COLO668 (cell line): Measurements from ENCODE around the gene RPL13.
"Not testable (repeated sequence)": the region's sequence is repeated elsewhere in the genome, so short reads cannot be mapped to it uniquely, and the experiment has no call there.

Source experiments
- DNase-seq: peaks from one replicate; lab custom pipeline; 2025; ENCODE audit not compliant: unreplicated experiment; lab: John Stamatoyannopoulos, UW

The RPL13 gene

DNA sequence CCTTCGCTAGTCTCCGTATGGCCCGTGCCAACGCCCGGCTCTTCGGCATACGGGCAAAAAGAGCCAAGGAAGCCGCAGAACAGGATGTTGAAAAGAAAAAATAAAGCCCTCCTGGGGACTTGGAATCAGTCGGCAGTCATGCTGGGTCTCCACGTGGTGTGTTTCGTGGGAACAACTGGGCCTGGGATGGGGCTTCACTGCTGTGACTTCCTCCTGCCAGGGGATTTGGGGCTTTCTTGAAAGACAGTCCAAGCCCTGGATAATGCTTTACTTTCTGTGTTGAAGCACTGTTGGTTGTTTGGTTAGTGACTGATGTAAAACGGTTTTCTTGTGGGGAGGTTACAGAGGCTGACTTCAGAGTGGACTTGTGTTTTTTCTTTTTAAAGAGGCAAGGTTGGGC is 2.5 kb downstream of the RPL13 start:
- no peak for DNase-seq

DNA sequence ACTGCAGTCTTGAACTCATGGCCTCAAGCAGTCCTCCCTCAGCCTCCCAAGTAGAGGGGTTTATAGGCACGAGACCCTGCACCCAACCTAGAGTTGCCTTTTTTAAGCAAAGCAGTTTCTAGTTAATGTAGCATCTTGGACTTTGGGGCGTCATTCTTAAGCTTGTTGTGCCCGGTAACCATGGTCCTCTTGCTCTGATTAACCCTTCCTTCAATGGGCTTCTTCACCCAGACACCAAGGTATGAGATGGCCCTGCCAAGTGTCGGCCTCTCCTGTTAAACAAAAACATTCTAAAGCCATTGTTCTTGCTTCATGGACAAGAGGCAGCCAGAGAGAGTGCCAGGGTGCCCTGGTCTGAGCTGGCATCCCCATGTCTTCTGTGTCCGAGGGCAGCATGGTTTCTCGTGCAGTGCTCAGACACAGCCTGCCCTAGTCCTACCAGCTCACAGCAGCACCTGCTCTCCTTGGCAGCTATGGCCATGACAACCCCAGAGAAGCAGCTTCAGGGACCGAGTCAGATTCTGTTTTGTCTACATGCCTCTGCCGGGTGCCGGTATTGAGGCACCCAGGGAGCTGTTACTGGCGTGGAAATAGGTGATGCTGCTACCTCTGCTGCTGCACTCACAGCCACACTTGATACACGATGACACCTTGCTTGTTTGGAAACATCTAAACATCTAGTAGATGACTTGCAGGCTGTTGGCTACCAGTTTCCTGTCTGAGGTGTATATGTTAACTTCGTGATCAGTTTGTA is 3.3 kb downstream of the RPL13 start:
- no peak for DNase-seq

DNA sequence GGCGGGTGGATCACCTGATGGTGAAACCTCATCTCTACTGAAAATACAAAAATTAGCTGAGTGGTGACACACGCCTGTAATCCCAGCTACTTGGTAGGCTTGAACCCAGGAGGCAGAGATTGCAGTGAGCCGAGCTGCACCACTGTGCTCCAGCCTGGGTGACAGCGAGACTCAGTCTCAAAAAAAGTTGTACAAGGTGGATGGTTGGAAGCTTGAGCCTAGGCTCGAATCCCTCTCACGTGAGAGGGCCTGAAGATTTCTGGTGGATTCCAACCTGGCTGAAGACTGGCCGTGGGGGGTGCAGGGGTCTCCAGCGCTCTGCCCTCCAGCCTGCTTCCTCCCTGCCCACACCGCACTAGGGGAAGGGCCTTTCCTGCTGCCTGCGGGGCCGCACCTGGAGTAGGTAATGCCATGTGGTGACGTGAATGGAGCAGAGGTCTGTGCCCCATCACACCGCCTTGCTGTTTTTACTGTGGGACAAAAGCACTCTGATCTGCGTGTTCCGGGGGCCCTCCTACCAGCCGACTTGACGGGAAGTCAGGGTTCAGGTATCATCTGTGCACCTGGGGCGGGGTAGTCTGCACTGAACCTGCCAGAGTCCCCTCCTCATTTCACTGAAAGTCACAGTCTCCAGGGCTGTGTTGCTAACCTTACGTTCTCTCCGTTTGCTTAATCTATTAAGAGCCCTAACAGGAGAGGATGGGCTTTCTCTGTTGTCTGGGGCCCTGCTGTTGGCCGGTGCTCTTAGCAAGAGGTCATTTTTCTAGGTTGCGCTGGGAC is 4.2 kb downstream of the RPL13 start:
- no peak for DNase-seq

DNA sequence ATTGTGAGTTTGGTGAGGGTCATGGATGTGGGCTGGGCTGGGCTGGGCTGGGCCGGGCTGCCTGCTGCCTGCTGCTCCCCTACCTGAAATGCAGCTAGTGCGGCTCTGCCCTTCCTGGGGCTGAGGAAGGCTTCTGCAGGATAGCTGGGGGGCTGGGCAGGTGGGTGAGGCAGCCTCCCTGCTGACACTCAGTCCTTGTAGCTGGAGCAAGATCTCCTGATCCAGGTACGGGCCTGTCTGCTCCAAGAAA is 4.7 kb downstream of the RPL13 start:
- DNase-seq: no peak

DNA sequence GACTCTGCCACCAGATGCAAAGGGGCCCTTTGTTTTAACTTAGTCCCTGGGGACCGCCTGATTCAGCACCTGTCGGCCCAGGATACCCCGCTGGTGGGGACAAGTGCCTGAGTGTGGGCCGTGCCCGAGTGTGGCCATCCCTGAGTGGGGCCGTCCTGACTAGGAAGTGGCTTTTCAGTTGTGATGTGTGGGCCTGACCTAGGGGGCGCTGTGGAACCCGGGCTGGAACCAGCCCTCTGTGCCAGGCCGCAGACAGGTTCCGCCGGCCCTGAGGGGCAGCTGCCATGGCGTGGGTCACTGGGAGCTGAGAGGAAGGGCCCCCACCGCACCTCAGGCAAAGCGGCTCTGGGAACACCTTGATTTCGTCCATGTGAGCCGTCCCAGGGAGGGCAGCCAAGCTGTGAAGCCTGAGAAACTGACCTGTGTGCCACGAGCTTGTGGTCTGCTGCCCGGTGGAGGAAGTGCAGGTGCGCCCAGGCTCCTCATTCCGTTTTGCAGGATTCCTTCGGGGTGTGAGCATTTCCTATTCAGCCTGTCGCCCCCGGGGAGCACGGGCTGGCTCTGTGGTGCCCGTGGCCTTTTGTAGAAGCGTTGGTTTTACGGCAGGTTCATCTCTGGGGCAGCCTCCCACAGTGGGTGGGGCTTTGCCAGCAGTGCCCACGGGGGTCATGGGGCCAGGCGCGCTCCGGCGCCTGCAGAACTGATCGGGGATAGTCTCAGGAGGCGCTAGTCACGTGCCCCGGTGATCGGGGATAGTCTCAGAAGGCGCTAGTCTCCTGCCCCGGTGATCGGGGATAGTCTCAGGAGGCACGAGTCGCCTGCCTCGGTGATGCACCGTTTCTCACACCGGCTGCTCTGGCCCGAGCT is 5.3 kb downstream of the RPL13 start:
- DNase-seq: peak; percentile 48

DNA sequence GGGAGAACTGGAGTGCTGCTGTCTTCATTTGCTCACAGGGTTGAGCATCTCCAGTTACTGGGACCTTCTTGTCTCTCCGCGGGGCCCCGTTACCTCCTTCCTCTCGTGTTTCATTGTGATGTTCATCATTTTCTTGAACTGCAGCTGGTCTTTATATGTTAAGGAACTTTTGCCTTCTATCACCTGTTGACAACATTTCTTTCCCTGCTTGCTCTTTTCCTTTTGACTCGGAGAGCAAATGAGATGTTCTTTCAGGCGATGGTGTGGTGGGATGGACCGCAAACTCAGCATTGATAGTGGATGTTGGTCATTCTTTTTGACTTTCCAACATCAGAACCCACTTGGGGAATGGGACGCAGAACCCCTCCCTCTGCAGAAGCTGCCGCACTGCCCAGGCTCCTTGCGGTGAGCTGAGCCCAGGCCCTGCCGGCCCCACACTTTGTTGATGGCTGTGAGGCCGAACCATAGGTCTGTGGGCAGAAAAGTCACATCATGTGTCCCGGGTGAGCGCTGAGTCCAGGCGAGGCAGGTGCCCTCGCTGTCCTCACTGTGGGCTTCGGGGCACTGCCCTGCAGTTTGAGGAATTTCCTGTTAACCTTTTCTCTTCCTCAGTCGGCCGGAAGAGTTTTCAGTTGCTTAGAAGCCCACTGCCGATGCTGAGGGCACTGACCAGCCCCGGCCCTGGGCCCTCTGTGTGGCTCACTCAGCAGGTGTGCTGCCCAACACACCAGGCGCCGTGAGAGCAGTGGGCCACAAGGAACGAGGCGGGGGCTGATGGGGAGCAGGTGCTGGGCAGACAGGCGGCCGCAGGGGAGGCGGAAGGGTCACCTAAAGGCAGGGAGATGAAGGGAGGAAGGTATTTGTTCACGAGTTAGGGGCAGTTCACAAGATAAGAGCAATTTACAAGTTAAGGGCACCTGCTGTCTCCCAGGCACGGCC is 7.4 kb downstream of the RPL13 start:
- DNase-seq: no peak

DNA sequence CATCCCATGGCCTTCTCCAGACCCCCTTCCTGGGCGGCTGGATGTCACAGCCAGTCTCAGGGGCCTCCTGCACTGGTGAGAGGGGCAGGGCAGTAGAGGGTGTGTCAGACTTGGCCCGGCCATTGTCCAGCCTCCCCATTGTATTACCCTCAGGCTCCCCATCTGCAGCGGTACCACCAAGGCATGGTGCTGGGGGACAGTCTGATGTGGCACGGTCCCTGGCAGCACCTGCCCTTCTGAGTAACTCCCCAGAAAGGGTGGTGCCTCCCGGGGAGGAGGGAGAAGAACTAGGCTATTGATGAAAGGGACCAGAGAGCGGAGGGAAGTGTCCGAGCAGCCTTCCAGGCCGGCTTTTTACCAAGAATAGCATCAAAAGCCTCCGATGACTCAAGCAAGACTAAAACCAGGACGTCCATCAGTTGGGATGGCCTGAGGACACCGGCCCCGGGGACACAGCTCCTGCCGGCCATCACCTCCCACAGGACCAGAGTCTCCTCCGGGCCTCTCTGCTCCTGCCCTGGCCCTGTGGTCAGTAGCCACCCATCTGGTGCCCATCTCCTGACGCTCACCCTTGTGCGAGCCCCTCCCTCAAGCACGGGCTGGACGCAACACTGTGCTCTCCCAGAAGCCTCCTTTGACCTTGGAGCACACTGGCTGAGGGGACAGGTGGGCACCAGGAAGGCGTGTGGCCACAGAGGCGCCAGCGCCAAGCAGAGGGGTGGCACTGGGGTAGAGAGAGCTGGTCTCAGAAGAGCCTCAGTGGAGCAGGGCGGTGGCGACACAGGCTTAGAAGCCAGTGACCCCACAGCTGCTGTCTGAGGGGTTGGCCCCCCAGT is 9.2 kb downstream of the RPL13 start:
- DNase-seq: no peak

DNA sequence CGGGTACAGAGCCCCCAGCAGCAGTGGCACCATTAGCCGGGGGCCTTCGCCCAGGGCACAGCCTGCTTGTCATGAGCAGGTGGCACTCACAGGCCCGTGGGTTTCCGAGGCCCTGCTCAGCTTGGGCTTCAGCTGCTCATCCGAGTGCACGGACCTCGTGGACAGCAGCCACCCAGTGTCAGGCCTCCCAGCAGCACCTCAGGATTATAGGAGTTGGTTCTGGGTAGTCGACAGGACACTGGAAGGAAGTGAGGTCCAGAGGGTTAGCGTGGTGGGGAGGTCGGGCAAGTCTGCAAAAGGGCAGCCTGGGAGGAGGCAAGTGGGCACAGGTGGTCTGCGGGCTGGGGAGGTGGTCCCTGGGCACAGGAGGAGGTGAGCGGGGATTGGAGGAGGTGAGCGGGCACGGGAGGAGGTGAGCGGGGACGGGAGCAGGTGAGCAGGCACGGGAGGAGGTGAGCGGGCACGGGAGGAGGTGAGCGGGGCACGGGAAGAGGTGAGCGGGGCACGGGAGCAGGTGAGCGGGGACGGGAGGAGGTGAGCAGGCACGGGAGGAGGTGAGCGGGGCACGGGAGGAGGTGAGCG is 10.0 kb downstream of the RPL13 start:
- no peak for DNase-seq

DNA sequence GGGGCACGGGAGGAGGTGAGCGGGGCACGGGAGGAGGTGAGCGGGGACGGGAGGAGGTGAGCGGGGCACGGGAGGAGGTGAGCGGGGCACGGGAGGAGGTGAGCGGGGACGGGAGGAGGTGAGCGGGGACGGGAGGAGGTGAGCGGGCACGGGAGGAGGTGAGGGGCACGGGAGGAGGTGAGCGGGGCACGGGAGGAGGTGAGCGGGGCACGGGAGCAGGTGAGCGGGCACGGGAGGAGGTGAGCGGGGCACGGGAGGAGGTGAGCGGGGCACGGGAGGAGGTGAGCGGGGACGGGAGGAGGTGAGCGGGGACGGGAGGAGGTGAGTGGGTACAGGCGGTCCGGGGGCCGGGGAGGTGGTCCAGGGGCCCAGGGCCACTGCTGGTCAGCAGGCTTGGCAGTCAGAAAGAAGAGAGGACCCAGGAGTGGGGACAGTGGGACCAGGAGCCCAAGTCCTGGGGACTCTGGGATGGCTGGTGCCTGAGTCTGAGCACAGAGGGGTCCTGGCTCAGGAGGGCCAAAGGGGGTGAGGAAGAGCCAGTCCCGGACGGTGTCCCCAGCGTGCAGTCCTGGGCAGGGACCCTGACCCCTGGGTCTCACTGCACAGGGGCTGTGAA is 10.6 kb downstream of the RPL13 start:
- DNase-seq: not testable (repeated sequence)

DNA sequence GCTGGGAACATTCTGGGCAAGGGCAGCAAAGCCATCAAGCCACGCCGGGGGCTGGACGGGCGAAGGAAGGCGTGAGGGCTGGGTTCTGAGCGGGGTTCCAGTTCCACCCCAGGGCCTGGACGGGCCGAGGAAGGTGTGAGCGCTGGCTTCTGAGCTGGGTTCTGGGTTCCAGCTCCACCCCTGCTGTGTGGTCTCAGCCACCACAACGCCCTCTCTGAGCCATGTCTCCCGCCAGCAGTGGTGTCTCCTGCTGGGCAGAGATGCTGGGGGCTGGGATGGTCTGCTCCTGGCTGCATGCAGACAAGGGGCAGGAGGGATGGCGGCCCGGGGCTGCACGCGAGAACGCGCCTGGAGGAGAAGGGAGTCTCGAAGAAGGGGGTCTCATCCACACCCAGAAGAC is 11.2 kb downstream of the RPL13 start:
- DNase-seq: no peak

DNA sequence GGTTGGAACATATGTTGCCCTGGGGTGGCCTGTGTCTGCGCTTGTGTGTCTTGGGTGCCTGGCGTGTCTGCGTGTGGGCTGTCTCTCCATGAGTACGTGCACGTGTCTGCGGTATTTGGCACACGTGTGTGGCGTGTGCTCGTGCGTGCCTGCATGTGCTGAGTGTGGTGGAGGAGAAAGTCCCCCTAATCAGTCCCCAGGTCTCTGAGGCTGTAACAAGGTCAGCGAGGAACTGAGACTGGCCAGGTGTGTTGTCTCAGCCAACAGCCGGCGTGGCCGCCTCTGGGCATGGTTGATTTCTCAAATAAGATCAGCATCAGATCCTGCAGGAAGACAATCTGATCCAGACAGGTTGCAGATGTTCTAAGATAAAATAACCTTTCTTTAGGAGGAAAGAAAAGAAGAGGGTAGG is 11.6 kb downstream of the RPL13 start:
- peak; percentile 22 for DNase-seq

DNA sequence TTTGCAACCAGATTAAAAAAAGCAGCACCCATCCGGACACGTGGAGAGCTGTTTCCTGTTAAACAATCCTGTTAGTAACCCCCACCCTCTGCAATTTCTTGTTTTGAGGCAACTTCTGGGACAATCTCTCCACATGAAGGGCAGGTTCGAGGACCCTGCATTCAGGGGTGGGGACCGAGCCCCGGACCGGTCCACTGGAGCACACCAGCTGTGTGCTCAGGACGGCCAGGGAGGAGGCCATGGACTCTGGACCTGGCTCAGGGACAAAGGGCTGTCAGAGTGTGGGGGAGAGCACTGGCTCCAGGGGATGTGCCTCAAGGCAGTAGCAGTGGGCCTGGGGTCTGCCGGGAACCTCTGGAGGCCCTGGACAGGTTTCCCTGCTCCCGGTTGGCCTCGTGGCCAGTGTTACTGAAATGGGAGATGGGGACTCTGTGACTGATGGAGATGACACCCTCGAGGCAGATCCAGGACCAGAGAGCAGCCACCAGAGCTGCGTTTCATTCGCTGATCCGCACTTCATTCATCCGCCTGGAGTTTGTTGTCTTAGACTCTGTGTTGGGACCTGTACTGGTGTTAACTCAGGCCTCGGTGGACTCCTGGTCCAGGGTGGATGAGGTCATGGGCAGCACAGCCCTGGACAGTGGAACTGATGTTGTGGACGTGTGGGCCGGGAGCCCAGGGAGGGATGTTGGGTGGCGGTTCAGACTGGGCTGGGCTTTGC is 12.2 kb downstream of the RPL13 start:
- no peak for DNase-seq

DNA sequence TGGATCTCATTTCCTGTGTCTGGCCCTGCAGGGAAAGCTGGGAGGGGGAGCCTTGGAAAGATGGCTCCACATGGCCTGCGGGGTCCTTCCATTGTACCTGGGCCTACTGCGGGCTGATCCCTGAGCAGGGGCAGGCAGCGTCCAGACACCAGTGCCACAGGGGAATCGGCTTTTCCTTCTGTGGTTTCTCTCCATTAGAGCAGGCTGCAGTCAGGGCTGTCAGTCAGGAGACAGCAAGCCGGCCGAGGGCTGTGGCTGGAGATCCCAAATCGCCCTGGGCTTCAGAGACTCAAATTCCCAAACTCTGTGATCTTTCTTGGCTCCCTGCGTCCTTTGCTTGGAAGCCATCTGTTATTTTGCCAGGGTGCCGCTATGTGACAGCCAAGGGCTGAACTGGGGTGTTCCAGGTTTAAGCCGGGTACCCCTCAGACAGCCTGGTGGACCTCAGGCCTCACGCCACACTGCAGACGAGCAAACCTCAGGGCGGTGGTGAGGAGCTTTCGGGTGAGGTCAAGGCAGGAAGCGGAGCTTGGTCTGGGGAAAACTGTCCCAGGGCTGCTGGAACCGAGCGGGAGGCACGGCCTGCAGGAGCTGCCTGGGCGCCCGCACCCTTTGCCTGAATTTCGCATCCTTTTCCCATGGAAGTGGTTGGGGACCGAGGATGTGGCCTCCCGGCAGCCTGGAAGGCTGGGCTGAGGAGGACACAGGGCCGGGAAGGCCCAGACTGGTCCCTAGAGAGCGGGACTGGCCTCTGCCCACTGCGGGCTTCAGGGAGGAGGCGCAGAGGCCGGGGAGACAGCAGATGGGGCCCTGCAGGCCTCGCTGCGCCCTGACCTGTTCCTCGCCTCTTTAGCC is 13.6 kb downstream of the RPL13 start:
- DNase-seq: no peak

DNA sequence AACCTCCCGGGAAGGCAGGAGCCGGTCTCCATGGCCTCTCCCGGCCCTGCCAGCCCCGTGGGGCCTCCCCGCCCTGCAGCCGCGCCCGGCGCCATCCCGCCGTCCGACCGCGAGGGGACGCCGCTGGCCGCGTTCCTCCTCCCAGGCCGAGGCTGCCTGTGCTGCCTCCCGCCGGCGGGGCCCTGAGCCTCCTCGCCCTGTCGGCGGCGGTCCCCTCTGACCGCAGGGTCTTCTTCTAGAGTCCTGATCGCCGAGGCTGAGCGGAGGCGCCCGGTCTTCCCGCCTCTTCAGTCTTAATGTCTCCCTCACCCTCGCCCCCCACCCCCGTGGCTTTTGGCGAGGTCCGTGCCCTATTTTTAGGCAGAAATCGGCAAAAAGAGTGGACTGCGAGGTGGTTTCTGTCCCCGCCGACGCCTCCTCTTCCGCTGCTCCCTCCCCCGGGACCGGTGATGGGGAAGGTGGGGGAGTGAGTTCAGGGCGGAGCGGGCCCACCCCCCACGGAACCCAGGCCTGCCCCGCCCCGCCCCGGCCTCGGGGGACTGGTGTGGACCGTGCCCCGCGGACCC is 14.3 kb downstream of the RPL13 start:
- DNase-seq: peak; percentile 81

DNA sequence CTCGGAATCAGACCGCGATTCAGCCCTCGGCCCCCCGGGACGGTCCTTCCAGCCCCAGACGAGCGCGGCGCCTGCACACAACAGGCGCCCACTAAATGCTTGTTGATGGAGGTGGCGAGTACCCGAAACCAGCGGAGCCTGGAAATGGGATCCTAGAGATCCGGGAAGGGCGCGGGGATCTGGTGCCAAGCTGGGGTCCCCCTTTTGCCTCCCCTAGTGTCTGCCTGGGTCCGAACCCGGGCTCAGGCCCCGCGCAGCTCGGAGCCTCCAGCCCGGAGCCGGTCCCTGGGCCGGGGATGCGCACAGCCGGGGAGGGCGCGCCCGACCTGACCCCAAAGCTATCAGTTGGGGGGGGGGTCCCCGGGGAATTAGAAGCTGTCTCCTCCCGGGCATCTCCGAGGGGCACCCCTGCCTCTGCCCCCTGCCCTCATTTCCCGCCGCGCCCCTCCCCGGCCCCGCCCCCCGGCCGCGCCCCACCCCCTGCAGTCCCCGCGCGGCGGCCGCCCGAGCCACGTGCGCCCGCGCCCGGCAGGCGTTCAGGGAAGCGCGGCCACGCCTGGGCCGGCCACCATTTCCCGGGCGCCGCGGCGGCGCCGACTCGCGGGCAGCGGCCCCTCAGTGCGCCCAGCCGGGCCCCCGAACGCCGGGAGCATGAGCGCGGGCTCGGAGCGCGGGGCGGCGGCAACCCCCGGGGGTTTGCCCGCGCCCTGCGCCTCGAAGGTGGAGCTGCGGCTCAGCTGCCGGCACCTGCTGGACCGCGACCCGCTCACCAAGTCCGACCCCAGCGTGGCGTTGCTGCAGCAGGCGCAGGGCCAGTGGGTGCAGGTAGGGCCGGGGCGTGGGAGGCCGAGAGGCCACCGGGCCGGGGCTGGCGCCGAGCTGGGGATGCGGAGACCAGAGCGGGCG is 15.0 kb downstream of the RPL13 start, which contains the start of gene CPNE7:
TSS of gene CPNE7 (plus strand) at position 512 of the 906 bp plus-strand sequence. CDS start at position 652, 140 bp downstream.
- peak; percentile 33 for DNase-seq
